ENCODE data around the gene TIAM1. TPM values are rescaled to one million over a fixed set of nuclear protein-coding genes. Genes with fewer than 3 reads are reported as not detected.

TIAM1 gene
- total RNA-seq, 1 donor from 2014 or later = 8.4 TPM

GRCh38 chr21:31176080-31176551 lies 167.9 kb downstream of the TIAM1 start:
- DNase-seq (ENCODE audit: low read depth) = no peak
- FAIRE-seq = no peak
- no peaks in the 10 kb centered on the region for H3K27me3 ChIP-seq (ENCODE audit: control insufficient read depth, insufficient read depth, low read length)
- H3K4me3 ChIP-seq (ENCODE audit: low read depth, low read length) = no peak overlapping the region
- TF ChIP-seq CTCF (IDR thresholded peaks at IDR 0.05; ENCODE audit: insufficient read depth, low read length, severe bottlenecking) = no peak
- no peaks in the 10 kb centered on the region for H3K36me3 ChIP-seq (ENCODE audit: control insufficient read depth, insufficient read depth, low read length)

GRCh38 chr21:31173881-31174555 lies 170.0 kb downstream of the TIAM1 start:
- H3K36me3 ChIP-seq (ENCODE audit: control insufficient read depth, insufficient read depth, low read length) = no peaks in the 10 kb centered on the region
- DNase-seq (ENCODE audit: low read depth) = no peak
- no peak for FAIRE-seq
- no peak for TF ChIP-seq CTCF (IDR thresholded peaks at IDR 0.05; ENCODE audit: insufficient read depth, low read length, severe bottlenecking)
- no peak overlapping the region for H3K4me3 ChIP-seq (ENCODE audit: low read depth, low read length)
- H3K27me3 ChIP-seq (ENCODE audit: control insufficient read depth, insufficient read depth, low read length) = no peaks in the 10 kb centered on the region

GRCh38 chr21:31172328-31172727 lies 171.7 kb downstream of the TIAM1 start:
- DNase-seq (ENCODE audit: low read depth) (no peak), FAIRE-seq (no peak)
- Histone ChIP-seq H3K4me3 (ENCODE audit: low read depth, low read length) (no peak overlapping the region), H3K27me3 (ENCODE audit: control insufficient read depth, insufficient read depth, low read length) (no peaks in the 10 kb centered on the region), H3K36me3 (ENCODE audit: control insufficient read depth, insufficient read depth, low read length) (no peaks in the 10 kb centered on the region)
- no peak for TF ChIP-seq CTCF (IDR thresholded peaks at IDR 0.05; ENCODE audit: insufficient read depth, low read length, severe bottlenecking)

- no peaks in the 10 kb centered on the region for H3K27me3 ChIP-seq (ENCODE audit: control insufficient read depth, insufficient read depth, low read length)
- TF ChIP-seq CTCF (IDR thresholded peaks at IDR 0.05; ENCODE audit: insufficient read depth, low read length, severe bottlenecking) = no peak
- DNase-seq (ENCODE audit: low read depth) (no peak), FAIRE-seq (no peak)
- no peaks in the 10 kb centered on the region for H3K36me3 ChIP-seq (ENCODE audit: control insufficient read depth, insufficient read depth, low read length)
- no peak overlapping the region for H3K4me3 ChIP-seq (ENCODE audit: low read depth, low read length)
These were observed 179.1 kb downstream of the TIAM1 start for GRCh38 chr21:31164713-31165694.

- Histone ChIP-seq H3K4me3 (ENCODE audit: low read depth, low read length) (no peak overlapping the region), H3K36me3 (ENCODE audit: control insufficient read depth, insufficient read depth, low read length) (no peaks in the 10 kb centered on the region), H3K27me3 (ENCODE audit: control insufficient read depth, insufficient read depth, low read length) (no peaks in the 10 kb centered on the region)
- DNase-seq (ENCODE audit: low read depth) = peak; percentile 4
- no peak for TF ChIP-seq CTCF (IDR thresholded peaks at IDR 0.05; ENCODE audit: insufficient read depth, low read length, severe bottlenecking)
- FAIRE-seq = no peak
These were observed 181.2 kb downstream of the TIAM1 start for GRCh38 chr21:31162827-31163226.

Measured in bronchial epithelial cell (primary cell).